K562 (cell line): Measurements from ENCODE around the gene SLC19A1. TPM values are rescaled to one million over a fixed set of nuclear protein-coding genes. Genes with fewer than 3 reads are reported as not detected.

Source experiments
- ATAC-seq: fragments of 200-7000 bp; cut with Tn5 transposase; 3 replicates; pipeline ENCODE4 v1.9.1; 2020; ENCODE audit warnings: moderate library complexity
- BruUV-seq: library from RNA; stranded (reverse); fragments of 400-500 nt; replicated peaks from 2 replicates; lab custom pipeline; 2021; lab: Mats Ljungman, UMichigan
- CTCF ChIA-PET: fragments of 300-600 bp; formaldehyde crosslinking; extraction: SDS; loops from one replicate; lab custom pipeline; 2021; ENCODE audit warnings: low intra/inter-chr PET ratio; lab: Yijun Ruan, JAX
- POLR2A ChIA-PET: fragments of 300-600, 350-650 bp; sonication (Branson Sonifier 250); formaldehyde crosslinking; extraction: SDS; loops from one replicate; lab custom pipeline; 2021; ENCODE audit warnings: antibody characterized with exemption, inconsistent platforms; lab: Yijun Ruan, JAX
- DNase-seq, 4 experiments: peaks; one replicate each; pipeline versions ENCODE4 v3.0.0 to v3.0.0-alpha.2; 2011 to 2018; ENCODE audit warnings: low spot score in 3 of 4, mixed read lengths in 3 of 4; ENCODE audit errors: extremely low read depth in 1 of 4
- FAIRE-seq: peaks from 2 replicates; lab custom pipeline; 2011; peaks lifted over from hg19 to GRCh38; lab: Jason Lieb, UNC
- H2AFZ ChIP-seq: 2 replicates; pipeline ENCODE4 v1.6.0; 2011; ENCODE audit warnings: low read depth, low read length, control low read depth, inconsistent platforms
- H3K27ac ChIP-seq: fragments of 200-600 bp; 3 replicates; pipeline ENCODE4 v1.8.0; 2011; ENCODE audit warnings: low read depth, mild to moderate bottlenecking, control low read depth, inconsistent platforms, low read length, moderate library complexity, mixed read lengths; ENCODE audit errors: extremely low read depth
- H3K27me3 ChIP-seq, 2 experiments: fragments of 300-600 bp in 1 of 2; 2 replicates in 1 of 2; 3 replicates in 1 of 2; pipeline versions ENCODE4 v1.6.0 to v1.8.0; 2011; ENCODE audit warnings: inconsistent platforms in 2 of 2, low read length in 2 of 2, mild to moderate bottlenecking in 1 of 2, mixed read lengths in 1 of 2, moderate library complexity in 1 of 2; ENCODE audit not compliant: control insufficient read depth in 2 of 2, insufficient read depth in 2 of 2
- H3K36me3 ChIP-seq: fragments of 300-600 bp; 3 replicates; pipeline ENCODE4 v1.8.0; 2011; ENCODE audit warnings: mild to moderate bottlenecking, low read length, inconsistent platforms; ENCODE audit not compliant: control insufficient read depth, insufficient read depth
- H3K4me1 ChIP-seq, 2 experiments: fragments of 200-600 bp in 1 of 2; replicated peaks in 1 of 2; 2 replicates in 1 of 2; 3 replicates in 1 of 2; pipeline versions ENCODE4 v1.5.1 to v1.8.0; 2011; ENCODE audit warnings: inconsistent platforms in 2 of 2, low read length in 2 of 2, mild to moderate bottlenecking in 1 of 2, mixed read lengths in 1 of 2, moderate library complexity in 1 of 2; ENCODE audit not compliant: control insufficient read depth in 2 of 2, insufficient read depth in 2 of 2
- H3K4me2 ChIP-seq: 2 replicates; pipeline ENCODE4 v1.6.1; 2011; ENCODE audit warnings: low read length, control low read depth, inconsistent platforms, mixed read lengths; ENCODE audit not compliant: insufficient read depth
- H3K4me3 ChIP-seq: fragments of 200-600 bp; sonication (generic), shearing (Covaris generic); 2 replicates; pipeline ENCODE4 v1.5.1; 2016; ENCODE audit warnings: control low read depth, inconsistent platforms
- H3K79me2 ChIP-seq: fragments of 200-600 bp; 3 replicates; pipeline ENCODE4 v1.8.0; 2011; ENCODE audit warnings: low read length, inconsistent platforms; ENCODE audit not compliant: control insufficient read depth, insufficient read depth
- H3K9ac ChIP-seq, 2 experiments: 2 replicates each; pipeline versions ENCODE4 v1.6.0 to v1.6.1; 2011; ENCODE audit warnings: low read depth in 2 of 2, low read length in 2 of 2, control low read depth in 1 of 2, inconsistent platforms in 1 of 2, mild to moderate bottlenecking in 1 of 2, mixed read lengths in 1 of 2; ENCODE audit not compliant: insufficient read depth in 1 of 2
- H3K9me1 ChIP-seq: one replicate; pipeline ENCODE4 v1.6.0; 2011; ENCODE audit warnings: inconsistent platforms, mild to moderate bottlenecking, low read length, moderate library complexity; ENCODE audit not compliant: control insufficient read depth, insufficient read depth
- H3K9me3 ChIP-seq: replicated peaks from 2 replicates; pipeline ENCODE4 v1.5.1; 2011; ENCODE audit warnings: low read depth, low read length, inconsistent platforms; ENCODE audit not compliant: control insufficient read depth, insufficient read depth
- H4K20me1 ChIP-seq: replicated peaks from 2 replicates; pipeline ENCODE4 v1.6.1; 2011; ENCODE audit warnings: low read length, inconsistent platforms, mixed read lengths; ENCODE audit not compliant: control insufficient read depth, insufficient read depth
- CC2D1A ChIP-seq: fragments of 450-650 bp; IDR thresholded peaks from 2 replicates; pipeline ENCODE4 v1.6.1; 2017; ENCODE audit warnings: mild to moderate bottlenecking
- DACH1 ChIP-seq: fragments of 450-650 bp; IDR thresholded peaks from 2 replicates; pipeline ENCODE4 v1.6.1; 2018; ENCODE audit not compliant: partially characterized antibody
- GTF2A2 ChIP-seq: IDR thresholded peaks from 2 replicates; pipeline ENCODE4 v1.6.1; 2016; ENCODE audit warnings: mild to moderate bottlenecking, missing genetic modification characterization, missing compliant biosample characterization
- PCBP1 ChIP-seq: fragments of 200-400 bp; formaldehyde crosslinking; IDR thresholded peaks from 2 replicates; pipeline ENCODE4 v1.6.1; 2018; ENCODE audit warnings: mild to moderate bottlenecking, low read depth, low read length; ENCODE audit not compliant: poor library complexity, severe bottlenecking
- POLR2G ChIP-seq: fragments of 200-400 bp; formaldehyde crosslinking; IDR thresholded peaks from 2 replicates; pipeline ENCODE4 v1.6.1; 2017; ENCODE audit warnings: low read depth, mild to moderate bottlenecking, antibody characterized with exemption, low read length, moderate library complexity
- WHSC1 ChIP-seq: IDR thresholded peaks from one replicate; pipeline ENCODE4 v1.6.1; 2012; ENCODE audit warnings: low read length, control low read depth, inconsistent platforms
- ZNF644 ChIP-seq: fragments of 200-800 bp; sonication (Bioruptor generic); IDR thresholded peaks from 2 replicates; pipeline ENCODE4 v1.6.1; 2016; ENCODE audit warnings: low read depth, missing genetic modification characterization, missing compliant biosample characterization
- WGBS: fragments of 100-300 bp; shearing (Covaris generic); methylation state at CpG from one replicate; pipeline ENCODE4 v1.1.6; 2016; ENCODE audit warnings: low coverage, mixed read lengths; ENCODE audit not compliant: insufficient coverage; ENCODE audit errors: missing lambda C conversion rate; 5-methylcytosine and 5-hydroxymethylcytosine counted together
- in situ Hi-C: fragments of 300-500 bp; cut with MboI; formaldehyde crosslinking; loops from 4 replicates; pipeline ENCODE4 v1.15.0; 2018; ENCODE audit warnings: inconsistent platforms, mixed read lengths
- intact Hi-C: fragments of 100-400 bp; cut with micrococcal nuclease; formaldehyde crosslinking; loops from 2 replicates; pipeline ENCODE4 v1.14.2; 2022
- polyA plus RNA-seq, 8 experiments: library from polyadenylated mRNA; depleted of rRNA in 4 of 8; stranded (reverse) in 5 of 8; unstranded in 3 of 8; fragments of >200 nt; fragmentation: Nextera tagmentation in 2 of 8; fragmentation: Illumina TruSeq in 1 of 8; extraction: Ambion mirVana in 2 of 8; extraction: Trizol in 1 of 8; gene quantifications; 2 replicates each; pipeline versions ENCODE4 v1.2.1 to v1.2.3, GENCODE V29; 2011 to 2014; ENCODE audit warnings: inconsistent platforms in 1 of 8, missing spikeins in 1 of 8
- total RNA-seq, 7 experiments: library from RNA; depleted of rRNA in 6 of 7; stranded (reverse); fragments of >200 nt in 6 of 7; fragmentation: Illumina TruSeq in 2 of 7; extraction: Trizol in 2 of 7; gene quantifications; 2 replicates each; pipeline versions ENCODE4 v1.2.1 to v1.2.3, GENCODE V29; 2011 to 2021; ENCODE audit warnings: low replicate concordance in 1 of 7

The SLC19A1 gene
- total and polyA plus RNA-seq, 9 of the 15 experiments (the other 6 are each of a cell fraction or from before 2014, with no cell fraction given), result 0.65 to 88.7 (median 12.0) TPM

DNA sequence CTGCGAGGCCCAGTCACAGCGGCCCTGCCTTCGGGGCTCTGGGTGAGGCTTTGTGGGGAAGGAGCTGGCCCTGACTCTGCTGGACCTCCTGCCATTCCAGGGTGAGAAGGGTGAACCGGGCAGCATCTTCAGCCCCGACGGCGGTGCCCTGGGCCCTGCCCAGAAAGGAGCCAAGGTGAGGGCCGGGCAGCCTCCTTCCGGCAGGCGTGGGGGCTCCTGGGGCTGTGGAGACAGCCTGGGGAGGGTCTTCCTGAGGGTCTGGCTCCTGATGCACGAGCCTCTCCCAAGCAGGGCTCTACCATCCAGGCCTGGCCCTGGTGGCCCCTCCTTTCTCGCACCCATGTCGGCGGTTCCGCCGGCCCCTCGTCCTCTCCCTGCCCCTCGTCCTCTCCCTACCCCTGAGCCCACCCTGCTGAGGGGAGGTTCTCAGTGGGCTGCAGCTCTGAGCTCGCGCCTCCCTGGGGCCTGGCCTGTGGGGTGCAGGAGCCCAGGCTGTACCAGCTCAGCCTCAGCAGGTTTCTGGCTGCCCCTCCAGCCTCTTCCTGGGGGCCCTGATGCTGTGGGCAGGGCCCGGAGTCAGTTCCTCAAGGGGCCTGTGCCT is 48.7 kb downstream of the SLC19A1 start:
- H3K79me2 ChIP-seq, result no peaks in the 10 kb centered on the region
- intact Hi-C loops (no loop called here), in situ Hi-C loops (no loop called here)
- H3K4me1 ChIP-seq, result peaks cover 0 to 49% of the 10 kb centered on the region in 2 experiments; a peak in 2 of 5 replicates
- no TSS peak for BruUV-seq
- TF ChIP-seq WHSC1 (no peak), PCBP1 (peak; percentile 47)
- peaks cover 2% of the 10 kb centered on the region for H3K9me1 ChIP-seq
- H4K20me1 ChIP-seq, result peaks cover 4% of the 10 kb centered on the region; the same call in 1 of the 2 replicates
- ChIA-PET CTCF (no interaction called here), POLR2A (no interaction called here)
- 0 out of 3 replicates have a peak, but pooled peaks cover 4% of the 10 kb centered on the region for H3K36me3 ChIP-seq
- ATAC-seq (no peak), DNase-seq (no peak), FAIRE-seq (no peak)
- no peak overlapping the region for H2AFZ ChIP-seq
- H3K9me3 ChIP-seq, result no peaks in the 10 kb centered on the region; the same call in 1 of the 2 replicates
- H3K9ac ChIP-seq, result peak overlapping the region in 1 of 2 experiments; percentile 45; a peak in 1 of 4 replicates
- no peak overlapping the region for H3K4me3 ChIP-seq
- WGBS, result 52% methylated on average over 15 of the region's 21 CpGs
- H3K27ac ChIP-seq, result no peak overlapping the region
- no peak overlapping the region for H3K4me2 ChIP-seq
- H3K27me3 ChIP-seq, result no peaks in the 10 kb centered on the region

DNA sequence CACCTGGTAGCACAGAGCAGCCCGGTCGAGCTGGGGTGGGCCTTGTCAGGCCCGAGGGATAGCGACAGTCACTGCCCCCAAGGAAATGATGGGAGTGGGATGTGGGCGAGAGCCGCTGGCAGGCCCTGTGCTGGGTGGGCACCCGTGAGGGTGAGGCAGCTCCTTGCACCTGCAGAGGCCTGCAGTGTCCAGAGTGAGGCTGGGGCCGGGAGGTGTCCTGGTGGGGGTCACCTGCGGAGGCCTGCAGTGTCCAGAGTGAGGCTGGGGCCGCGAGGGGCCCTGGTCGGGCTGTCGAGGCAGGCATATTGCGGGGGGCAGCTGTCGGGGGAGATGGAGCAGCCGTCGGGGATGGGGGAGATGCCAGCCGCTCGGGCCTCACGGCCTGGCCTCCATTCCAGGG is 49.5 kb downstream of the SLC19A1 start:
- 0 out of 3 replicates have a peak, but pooled peaks cover 4% of the 10 kb centered on the region for H3K36me3 ChIP-seq
- no peak overlapping the region for H3K27ac ChIP-seq
- TF ChIP-seq GTF2A2 (no peak), DACH1 (no peak), ZNF644 (tag) (no peak), POLR2G (0 out of 2 replicates have a peak, but pooled peaks have one; percentile 7), CC2D1A (no peak)
- H2AFZ ChIP-seq, result no peak overlapping the region
- 51% methylated on average over 12 of the region's 20 CpGs for WGBS
- peaks cover 0 to 57% of the 10 kb centered on the region in 2 experiments; a peak in 2 of 5 replicates for H3K4me1 ChIP-seq
- peaks cover 4% of the 10 kb centered on the region; the same call in 1 of the 2 replicates for H4K20me1 ChIP-seq
- no peaks in the 10 kb centered on the region for H3K79me2 ChIP-seq
- intact Hi-C loops (no loop called here), in situ Hi-C loops (no loop called here)
- H3K9me1 ChIP-seq, result peaks cover 2% of the 10 kb centered on the region
- H3K4me2 ChIP-seq, result no peak overlapping the region
- ATAC-seq (no peak), DNase-seq (no peak), FAIRE-seq (no peak)
- peak overlapping the region in 1 of 2 experiments; percentile 45; a peak in 2 of 4 replicates for H3K9ac ChIP-seq
- no peaks in the 10 kb centered on the region; the same call in 1 of the 2 replicates for H3K9me3 ChIP-seq
- H3K4me3 ChIP-seq, result no peak overlapping the region
- POLR2A ChIA-PET, result interaction anchor here (0.9 kb wide), 1 partner anchor 15 kb away, joined by 3 read pairs; no protein-coding TSS in a partner anchor
- no TSS peak for BruUV-seq
- H3K27me3 ChIP-seq, result no peaks in the 10 kb centered on the region
- CTCF ChIA-PET, result no interaction called here
